HG03196 (cell line): ENCODE measurements around the gene IQCC.

Experiments used
- ATAC-seq: cut with Tn5 transposase; IDR thresholded peaks from one replicate; pipeline ENCODE4 v1.9.1; 2021; ENCODE audit not compliant: unreplicated experiment

IQCC gene

DNA sequence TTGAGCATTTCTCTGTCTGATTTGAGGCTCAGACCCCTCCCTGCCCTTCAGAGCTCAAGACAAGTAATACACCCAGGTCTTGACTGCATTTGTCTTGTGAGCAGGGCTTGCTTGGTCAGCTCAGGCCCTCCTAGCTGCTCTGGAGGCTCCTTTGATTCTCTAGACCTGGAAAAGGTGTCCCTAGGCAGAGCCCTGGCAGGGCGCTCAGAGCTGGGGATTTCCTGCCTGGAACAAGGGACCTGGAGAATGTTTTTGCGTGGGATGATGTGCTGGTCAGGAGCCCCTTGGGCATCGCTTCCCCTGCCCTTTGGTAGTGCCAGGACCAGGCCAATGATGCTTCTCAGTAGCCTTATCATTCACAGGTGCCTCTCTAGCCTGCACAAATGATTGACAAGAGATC is 9.9 kb upstream of the IQCC start:
- no peak for ATAC-seq

DNA sequence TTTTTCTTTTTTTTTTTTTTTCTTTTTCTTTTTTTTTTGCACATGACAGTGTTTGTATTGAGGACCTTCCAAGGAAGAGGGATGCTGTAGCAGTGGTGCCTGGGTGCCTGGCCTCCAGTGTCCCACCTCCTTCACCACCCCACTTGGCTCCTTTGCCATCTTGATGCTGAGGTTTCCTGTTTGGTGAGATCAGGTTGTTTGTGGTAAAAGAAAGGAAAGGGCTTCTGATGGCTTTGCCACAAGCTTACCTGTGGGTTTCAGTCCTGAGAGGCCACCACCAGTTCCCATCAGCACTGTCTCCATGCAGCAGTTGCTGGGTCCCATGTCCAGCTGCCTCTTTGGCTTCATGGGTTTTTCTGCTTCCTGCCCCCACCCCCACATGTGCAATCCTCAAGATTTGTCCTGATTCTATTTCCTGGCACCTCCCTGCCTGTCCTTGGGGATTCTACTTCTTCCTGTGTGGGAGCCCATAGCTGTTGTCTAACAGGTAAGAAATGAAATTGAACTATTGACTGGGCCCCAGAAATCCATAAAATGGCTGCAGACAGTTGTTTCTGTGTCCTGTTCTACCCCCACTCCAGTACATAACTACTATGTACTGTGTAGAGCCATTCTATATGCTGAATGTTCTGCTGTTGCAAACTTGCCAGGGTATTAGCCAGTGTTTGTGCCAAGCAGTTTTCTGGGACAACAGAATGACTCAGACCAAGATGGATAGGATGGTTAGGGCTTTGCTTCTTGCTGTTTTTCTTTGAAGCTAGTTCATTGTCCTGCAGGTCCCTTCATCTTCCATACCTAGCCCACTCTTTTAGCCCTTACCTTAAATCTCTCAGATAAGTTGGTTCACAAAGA is 9.3 kb upstream of the IQCC start:
- ATAC-seq = no peak

GRCh38 chr1:32197074-32197473 is 8.4 kb upstream of the IQCC start:
- ATAC-seq = no peak

- no peak for ATAC-seq
These were observed 7.6 kb upstream of the IQCC start for GRCh38 chr1:32197837-32198236.

DNA sequence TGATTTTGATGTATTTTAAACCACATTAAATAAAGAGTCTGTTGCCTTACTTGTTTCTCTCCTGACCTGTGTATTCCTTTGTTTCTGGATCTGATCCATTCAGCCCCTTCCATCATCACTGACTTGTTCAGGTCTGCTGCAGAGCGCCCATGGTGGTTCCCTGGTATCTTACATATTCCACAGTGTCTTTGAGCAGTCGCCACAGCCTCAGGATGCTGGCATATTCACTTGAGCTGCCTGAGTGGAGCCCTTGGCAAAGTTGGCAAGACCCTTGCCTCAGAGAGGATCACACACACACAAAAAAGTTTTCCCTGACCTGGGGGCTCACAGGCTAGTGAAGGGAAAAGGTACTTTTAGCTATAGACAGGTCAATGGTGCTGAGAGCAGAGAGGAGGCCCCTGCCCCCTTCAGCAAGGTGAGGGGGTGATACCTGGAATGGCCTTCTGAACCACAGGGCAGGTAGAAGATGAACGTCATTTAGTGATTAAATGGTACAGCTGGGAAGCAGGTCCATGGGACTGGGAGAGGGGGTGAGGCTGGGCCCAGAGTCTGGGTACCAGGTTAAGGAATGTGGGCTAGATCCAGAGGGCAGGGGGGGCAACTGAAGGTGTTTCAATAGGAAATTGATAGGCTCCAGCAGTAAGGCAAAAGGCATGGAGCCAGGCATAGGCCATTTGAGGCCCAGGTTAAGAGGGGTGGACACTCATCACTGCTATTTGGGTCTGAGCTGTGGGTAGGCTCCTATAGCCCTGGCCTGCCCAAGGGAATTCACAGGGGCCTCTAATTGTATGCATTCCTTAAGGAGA is 7.0 kb upstream of the IQCC start:
- ATAC-seq = no peak

DNA sequence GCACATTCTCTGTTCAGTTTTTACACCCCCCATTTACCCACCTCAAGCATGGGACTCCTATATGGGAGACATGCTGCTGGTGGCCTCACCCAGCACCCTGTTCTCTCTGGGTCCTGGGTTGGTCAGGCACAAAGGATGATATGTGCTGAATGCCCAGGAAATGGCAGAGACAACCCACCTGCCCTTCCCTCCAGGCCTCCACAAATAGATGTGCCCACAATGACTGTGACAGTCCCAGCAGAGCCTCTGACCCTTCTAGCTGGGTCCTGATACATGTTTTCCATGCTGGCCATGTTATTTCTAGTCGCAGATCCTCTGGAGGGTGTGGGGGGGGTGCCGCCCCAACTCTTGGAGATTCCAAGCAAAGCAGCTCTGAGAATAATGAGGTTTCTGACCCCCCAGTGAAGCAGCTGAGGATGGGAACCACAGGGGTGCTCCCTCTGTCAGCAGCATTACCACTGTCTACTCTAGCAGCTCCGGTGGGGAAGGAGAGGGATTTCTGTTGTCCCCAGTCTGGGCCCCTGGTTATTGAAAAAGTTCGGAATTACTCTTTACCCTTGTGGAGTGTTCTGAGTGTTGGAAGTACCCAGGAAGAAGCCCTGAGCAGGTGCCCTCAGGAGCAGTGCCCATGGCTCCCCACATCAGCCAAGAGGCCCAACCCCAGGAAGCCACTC is 6.3 kb upstream of the IQCC start:
- ATAC-seq = no peak

DNA sequence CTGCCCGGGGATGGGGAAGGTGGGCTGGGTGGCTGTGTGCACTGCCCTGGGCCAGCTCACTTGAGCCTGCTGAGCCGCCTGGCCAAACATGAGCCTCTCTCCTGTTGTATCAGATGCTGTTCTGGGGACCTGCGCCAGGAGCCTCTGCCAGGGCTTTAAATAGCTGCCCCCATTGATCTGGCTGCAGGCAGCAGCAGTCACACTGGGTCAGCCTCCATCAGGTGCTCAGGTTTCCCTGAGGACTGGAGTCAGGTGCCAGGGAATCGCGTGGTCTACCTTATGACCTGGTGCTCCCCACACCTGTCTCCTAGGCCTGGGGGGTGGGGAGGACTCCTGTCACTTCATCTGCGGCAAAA is 5.8 kb upstream of the IQCC start:
- ATAC-seq = no peak

DNA sequence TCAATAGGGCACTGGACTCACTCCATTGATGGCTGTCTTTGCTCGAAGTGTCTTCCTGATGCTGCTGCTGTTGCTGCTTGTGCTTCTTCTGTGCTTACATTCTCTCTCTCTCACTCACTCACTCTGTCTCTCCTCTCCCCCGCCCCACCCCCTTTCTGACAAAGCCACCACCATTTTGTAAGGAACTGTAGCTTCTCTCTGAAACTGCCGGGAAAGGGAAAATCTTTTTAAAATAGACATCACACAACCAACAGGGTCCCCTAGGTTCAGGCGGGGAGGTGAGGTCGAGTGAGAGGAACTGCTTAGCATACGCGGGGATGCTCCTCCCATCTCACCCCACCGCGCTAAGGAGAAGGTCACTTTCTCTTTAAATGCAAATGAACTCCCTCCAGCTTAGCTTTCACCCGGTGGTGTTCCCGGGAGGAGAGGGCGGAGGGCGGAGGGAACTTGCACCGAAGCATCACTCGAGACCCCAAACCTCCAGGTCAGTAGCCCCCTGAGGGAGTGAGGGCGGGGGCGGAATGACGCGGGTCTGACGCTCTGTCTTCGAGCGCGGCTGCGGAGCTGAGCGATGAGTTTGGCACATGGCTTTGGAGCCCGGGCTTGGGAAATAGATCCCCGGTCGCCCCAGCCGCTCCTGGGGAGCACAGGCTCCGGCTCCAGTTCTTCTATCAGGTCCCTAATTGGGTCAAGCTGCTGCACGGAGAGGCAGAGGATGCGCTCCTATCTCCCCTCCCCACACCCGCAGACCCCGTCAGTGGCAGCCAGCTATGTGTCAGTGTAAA is 5.1 kb upstream of the IQCC start, which contains the start of gene CCDC28B:
CCDC28B (plus strand) TSS at position 370 of the 785 bp plus-strand sequence. CDS start 1,341 bp downstream, outside the sequence.
- ATAC-seq = no peak

GRCh38 chr1:32201011-32201855 is 4.2 kb upstream of the IQCC start:
- no peak for ATAC-seq

- ATAC-seq = no peak
These were observed 519 bp upstream of the IQCC start for GRCh38 chr1:32204943-32205361.

DNA sequence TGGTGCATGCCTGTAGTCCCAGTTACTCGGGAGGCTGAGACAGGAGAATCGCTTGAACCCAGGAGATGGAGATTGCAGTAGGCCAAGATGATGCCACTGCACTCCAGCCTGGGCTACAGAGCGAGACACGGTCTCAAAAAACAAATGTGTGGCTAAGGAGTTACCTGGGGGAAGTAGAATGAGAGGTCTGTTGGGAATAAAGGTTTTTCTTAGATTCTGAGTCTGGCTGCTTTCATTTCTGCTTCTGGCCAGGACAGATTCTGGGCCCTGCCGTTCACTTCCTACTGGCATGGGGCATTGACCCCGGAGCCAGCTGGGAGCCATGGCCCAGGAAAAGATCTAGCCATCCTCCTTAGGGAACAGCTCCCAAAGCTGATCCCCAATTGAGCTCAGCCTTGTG is 3.0 kb downstream of the IQCC start:
- ATAC-seq = no peak

DNA sequence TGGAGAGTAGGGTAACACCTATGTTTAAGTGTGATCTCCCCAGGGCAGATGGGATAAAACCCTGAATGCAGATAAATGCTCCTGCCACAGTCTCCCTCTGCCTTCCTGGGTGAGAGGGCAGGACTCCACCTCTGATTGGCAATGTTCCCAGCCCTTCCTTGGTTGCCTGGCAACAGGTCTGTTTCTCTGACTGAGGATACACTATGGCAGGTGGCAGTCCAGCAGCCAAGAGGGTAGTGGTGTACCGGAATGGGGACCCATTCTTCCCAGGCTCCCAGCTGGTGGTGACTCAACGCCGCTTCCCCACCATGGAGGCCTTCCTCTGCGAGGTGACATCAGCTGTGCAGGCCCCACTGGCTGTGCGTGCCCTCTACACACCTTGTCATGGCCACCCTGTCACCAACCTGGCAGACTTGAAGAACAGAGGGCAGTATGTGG is 3.4 kb downstream of the IQCC start, which contains the start of gene DCDC2B:
DCDC2B (plus strand) TSS at position 199 of the 438 bp plus-strand sequence; CDS start at position 204, 5 bp downstream.
- ATAC-seq = no peak

- no peak for ATAC-seq
These were observed 10.4 kb downstream of the IQCC start for GRCh38 chr1:32215629-32216480.

DNA sequence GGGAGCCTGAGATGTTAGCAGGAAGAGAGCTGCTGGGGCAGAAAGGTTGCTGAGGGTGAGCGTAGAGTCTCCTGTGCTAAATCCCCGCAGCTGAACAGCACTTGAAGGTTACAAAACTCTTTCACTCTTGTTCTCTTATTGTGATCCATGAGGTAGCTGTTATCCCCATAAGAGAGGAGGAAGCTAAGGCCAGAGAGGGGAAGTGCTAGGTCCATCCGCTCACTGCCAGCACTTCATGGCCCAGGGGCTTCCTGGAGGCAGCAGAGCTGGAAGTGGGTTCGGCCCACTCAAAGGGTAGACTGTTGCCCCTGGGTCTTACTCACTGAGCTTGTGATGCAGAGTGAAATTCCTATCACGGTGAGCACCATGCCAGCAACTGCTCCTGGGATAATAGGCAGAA is 11.1 kb downstream of the IQCC start:
- no peak for ATAC-seq

- ATAC-seq = no peak
These were observed 13.6 kb downstream of the IQCC start for GRCh38 chr1:32219022-32219421.

GRCh38 chr1:32220746-32221580 is 15.5 kb downstream of the IQCC start:
- no peak for ATAC-seq

GRCh38 chr1:32221581-32221979 is 16.1 kb downstream of the IQCC start:
- no peak for ATAC-seq
